GM13976 (cell line): ENCODE measurements around the gene ESF1.

ENCODE experiments used
- DNase-seq: peaks from one replicate; pipeline ENCODE4 v3.0.0; 2012; ENCODE audit warnings: low spot score
- CTCF ChIP-seq: IDR thresholded peaks from 2 replicates; pipeline ENCODE4 v1.5.1; 2012; ENCODE audit warnings: borderline replicate concordance, mild to moderate bottlenecking; ENCODE audit not compliant: insufficient read depth; ENCODE audit errors: extremely low read depth, missing control alignments, control extremely low read depth
- in situ Hi-C: fragments of 300-500 bp; cut with MboI; formaldehyde crosslinking; loops from one replicate; pipeline ENCODE4 v1.12.0; 2022; ENCODE audit warnings: low sequenced_read_pairs, mixed read lengths, inconsistent platforms; ENCODE audit not compliant: unreplicated experiment

ESF1 gene

GRCh38 chr20:13665709-13666395 is 118.9 kb downstream of the ESF1 start:
- TF ChIP-seq CTCF: no peak
- DNase-seq: no peak
- in situ Hi-C loops: no loop called here
